SK-N-SH (cell line): Measurements from ENCODE around the gene ADH5. TPM values are rescaled to one million over a fixed set of nuclear protein-coding genes. Genes with fewer than 3 reads are reported as not detected.

Experiments used
- CTCF ChIA-PET: fragments of 300-600, 350-600 bp; formaldehyde crosslinking; extraction: SDS; loops from one replicate; lab custom pipeline; 2021; lab: Yijun Ruan, JAX
- POLR2A ChIA-PET: fragments of 350-600 bp; sonication (Branson Sonifier 250); formaldehyde crosslinking; extraction: SDS; loops from one replicate; lab custom pipeline; 2020; ENCODE audit warnings: antibody characterized with exemption, inconsistent platforms; lab: Yijun Ruan, JAX
- DNase-seq: peaks from one replicate; pipeline ENCODE4 v3.0.0; 2012
- H2AFZ ChIP-seq: fragments of 200-600 bp; sonication (generic); 2 replicates; pipeline ENCODE4 v1.8.1; 2016; ENCODE audit warnings: antibody characterized with exemption, mild to moderate bottlenecking, low read depth
- H3F3A ChIP-seq: fragments of 200-600 bp; sonication (generic); replicated peaks from 2 replicates; pipeline ENCODE3; 2016; ENCODE audit warnings: antibody characterized with exemption, mild to moderate bottlenecking; ENCODE audit not compliant: insufficient read depth
- H3K27ac ChIP-seq, 2 experiments: fragments of 200-500 bp in 1 of 2; fragments of 200-600 bp in 1 of 2; sonication (Bioruptor generic) in 1 of 2; sonication (generic), shearing (Covaris generic) in 1 of 2; 2 replicates each; pipeline versions ENCODE4 v1.5.1 to v1.6.1; 2014 to 2016; ENCODE audit warnings: low read depth in 2 of 2, inconsistent platforms in 1 of 2, low read length in 1 of 2, mild to moderate bottlenecking in 1 of 2, mixed read lengths in 1 of 2
- H3K27me3 ChIP-seq: fragments of 200-600 bp; sonication (generic), shearing (Covaris generic); 2 replicates; pipeline ENCODE4 v1.6.1; 2016; ENCODE audit warnings: mixed run types; ENCODE audit not compliant: insufficient read depth
- H3K36me3 ChIP-seq, 2 experiments: fragments of 200-500 bp in 1 of 2; fragments of 200-600 bp in 1 of 2; sonication (Bioruptor generic) in 1 of 2; sonication (generic) in 1 of 2; replicated peaks in 1 of 2; 2 replicates each; pipeline versions ENCODE3 to v1.5.1; 2014 to 2016; ENCODE audit warnings: low read length in 1 of 2, mild to moderate bottlenecking in 1 of 2; ENCODE audit not compliant: insufficient read depth in 2 of 2, control insufficient read depth in 1 of 2
- H3K4me1 ChIP-seq, 2 experiments: fragments of 200-500 bp in 1 of 2; fragments of 200-600 bp in 1 of 2; sonication (Bioruptor generic) in 1 of 2; sonication (generic), shearing (Covaris generic) in 1 of 2; 2 replicates each; pipeline versions ENCODE4 v1.5.1 to v1.6.1; 2014 to 2016; ENCODE audit warnings: low read depth in 1 of 2, low read length in 1 of 2, mixed run types in 1 of 2; ENCODE audit not compliant: insufficient read depth in 2 of 2, control insufficient read depth in 1 of 2
- H3K4me2 ChIP-seq: fragments of 200-600 bp; sonication (generic), shearing (Covaris generic); 2 replicates; pipeline ENCODE4 v1.6.1; 2017; ENCODE audit warnings: mixed run types
- H3K4me3 ChIP-seq, 2 experiments: fragments of 200-500 bp in 1 of 2; fragments of 200-600 bp in 1 of 2; sonication (Bioruptor generic) in 1 of 2; sonication (generic), shearing (Covaris generic) in 1 of 2; 2 replicates each; pipeline versions ENCODE4 v1.5.1 to v1.8.1; 2014 to 2016; ENCODE audit warnings: low read depth in 2 of 2, inconsistent platforms in 1 of 2, low read length in 1 of 2, mild to moderate bottlenecking in 1 of 2, mixed read lengths in 1 of 2, moderate library complexity in 1 of 2
- H3K79me2 ChIP-seq: fragments of 200-600 bp; sonication (generic); 2 replicates; pipeline ENCODE4 v1.8.1; 2017; ENCODE audit warnings: mild to moderate bottlenecking; ENCODE audit not compliant: insufficient read depth
- H3K9ac ChIP-seq: fragments of 200-600 bp; sonication (generic); 2 replicates; pipeline ENCODE4 v1.6.1; 2017; ENCODE audit warnings: mixed run types
- H3K9me2 ChIP-seq: fragments of 200-600 bp; sonication (generic); 2 replicates; pipeline ENCODE4 v1.6.1; 2017; ENCODE audit warnings: mixed run types
- H3K9me3 ChIP-seq: fragments of 200-600 bp; sonication (generic); 2 replicates; pipeline ENCODE4 v1.6.1; 2017; ENCODE audit warnings: mixed run types, mild to moderate bottlenecking, moderate library complexity
- H4K20me1 ChIP-seq: fragments of 200-600 bp; sonication (generic); 2 replicates; pipeline ENCODE4 v1.6.1; 2017; ENCODE audit warnings: mild to moderate bottlenecking, mixed run types; ENCODE audit not compliant: insufficient read depth
- CHD2 ChIP-seq: fragments of 150-350 bp; IDR thresholded peaks from 2 replicates; pipeline ENCODE4 v1.6.1; 2018; ENCODE audit warnings: low read length; ENCODE audit not compliant: partially characterized antibody
- CTCF ChIP-seq: fragments of 200-600 bp; sonication (generic); IDR thresholded peaks from 2 replicates; pipeline ENCODE4 v1.6.1; 2017; ENCODE audit warnings: antibody characterized with exemption, mild to moderate bottlenecking, moderate library complexity
- EP300 ChIP-seq, 2 experiments: IDR thresholded peaks; 2 replicates each; pipeline versions ENCODE4 v1.4.0 to v1.6.1; 2012; ENCODE audit warnings: borderline replicate concordance in 1 of 2, low read depth in 1 of 2, low read length in 1 of 2
- EZH2phosphoT487 ChIP-seq: fragments of 200-600 bp; sonication (generic); IDR thresholded peaks from 2 replicates; pipeline ENCODE4 v1.6.1; 2017; ENCODE audit warnings: low read depth, mixed run types, mild to moderate bottlenecking, antibody characterized with exemption, moderate library complexity, borderline replicate concordance
- GABPA ChIP-seq: IDR thresholded peaks from 2 replicates; pipeline ENCODE4 v1.4.0; 2012; ENCODE audit warnings: low read depth, mild to moderate bottlenecking
- GATA2 ChIP-seq: sonication (generic); formaldehyde crosslinking; IDR thresholded peaks from 2 replicates; pipeline ENCODE4 v1.5.0; 2020; ENCODE audit warnings: mild to moderate bottlenecking, missing genetic modification reagents
- JUND ChIP-seq: IDR thresholded peaks from 2 replicates; pipeline ENCODE4 v1.4.0; 2012
- MXI1 ChIP-seq: IDR thresholded peaks from 2 replicates; pipeline ENCODE4 v1.6.1; 2012; ENCODE audit warnings: mild to moderate bottlenecking, low read depth, low read length, improper control_type of control experiment
- NRF1 ChIP-seq: IDR thresholded peaks from 2 replicates; pipeline ENCODE4 v1.6.1; 2012; ENCODE audit warnings: low read depth, mild to moderate bottlenecking, low read length
- RAD21 ChIP-seq: IDR thresholded peaks from 2 replicates; pipeline ENCODE4 v1.6.1; 2012; ENCODE audit warnings: mild to moderate bottlenecking, low read length
- RCOR1 ChIP-seq: fragments of 150-350 bp; IDR thresholded peaks from 2 replicates; pipeline ENCODE4 v1.6.1; 2017; ENCODE audit warnings: antibody characterized with exemption, low read length
- REST ChIP-seq: IDR thresholded peaks from 2 replicates; pipeline ENCODE4 v1.6.1; 2012; ENCODE audit warnings: mild to moderate bottlenecking, low read depth, low read length, moderate library complexity
- RXRA ChIP-seq: IDR thresholded peaks from 2 replicates; pipeline ENCODE4 v1.4.0; 2012; ENCODE audit warnings: low read depth, mild to moderate bottlenecking, borderline replicate concordance
- USF1 ChIP-seq: IDR thresholded peaks from 2 replicates; pipeline ENCODE4 v1.4.0; 2012; ENCODE audit warnings: low read depth, borderline replicate concordance
- WGBS: methylation state at CpG from one replicate; pipeline ENCODE4 v1.1.6; 2017; ENCODE audit warnings: low lambda C conversion rate; 5-methylcytosine and 5-hydroxymethylcytosine counted together
- polyA plus RNA-seq, 3 experiments: library from polyadenylated mRNA; depleted of rRNA; stranded (reverse); fragments of >200 nt; gene quantifications; 2 replicates each; pipeline ENCODE4 v1.2.3, GENCODE V29; 2012

Gene ADH5
- polyA plus RNA-seq, 1 of the 3 experiments (the other 2 are of a cell fraction), result 111 TPM

- Histone ChIP-seq H3K9me3 (no peaks in the 10 kb centered on the region), H3K36me3 (no peaks in the 10 kb centered on the region), H3K4me3 (no peak overlapping the region), H3K4me2 (no peak overlapping the region), H4K20me1 (no peaks in the 10 kb centered on the region), H2AFZ (no peak overlapping the region), H3K79me2 (no peaks in the 10 kb centered on the region), H3K27ac (peak overlapping the region in 1 of 2 experiments; percentile 22; a peak in 1 of 4 replicates), H3K9ac (no peak overlapping the region), H3K9me2 (no peaks in the 10 kb centered on the region), H3K4me1 (peaks cover 0 to 5% of the 10 kb centered on the region in 2 experiments; a peak in 2 of 4 replicates), H3K27me3 (no peaks in the 10 kb centered on the region), H3F3A (no peaks in the 10 kb centered on the region)
- peak; percentile 36 for DNase-seq
- ChIA-PET POLR2A (no interaction called here), CTCF (no interaction called here)
- TF ChIP-seq GABPA (no peak), EZH2phosphoT487 (no peak), RAD21 (no peak), REST (no peak), NRF1 (no peak), GATA2 (CRISPR knock-in tag) (peak; percentile 61), CTCF (no peak), EP300 (IDR thresholded peaks at IDR 0.05; ENCODE audit: borderline replicate concordance in 1 of 2, low read depth in 1 of 2, low read length in 1 of 2) (peak in 1 of 2 experiments; percentile 35; a peak in 1 of 4 replicates), RXRA (no peak), MXI1 (no peak), USF1 (no peak), JUND (no peak), RCOR1 (peak; percentile 26; the same call in 1 of the 2 replicates), CHD2 (no peak)
- WGBS, result 39% methylated on average over 3 of the region's 3 CpGs
Observed at GRCh38 chr4:99135541-99136162, 47.1 kb upstream of the ADH5 start.
